H1 (cell line): ENCODE data around the gene KAT5. TPM values are rescaled to one million over a fixed set of nuclear protein-coding genes. Genes with fewer than 3 reads are reported as not detected.
A peak's percentile ranks its signal among the peaks of the same experiment; 100 is the strongest.

Experiments used
- CTCF ChIA-PET: fragments of 300-600 bp; sonication (Branson Sonifier 250); formaldehyde crosslinking; loops from one replicate; lab custom pipeline; 2021; ENCODE audit not compliant: partially characterized antibody; lab: Charles Lee
- POLR2A ChIA-PET: fragments of 300-600 bp; sonication (Branson Sonifier 250); formaldehyde crosslinking; loops from one replicate; lab custom pipeline; 2021; ENCODE audit warnings: inconsistent platforms; ENCODE audit not compliant: partially characterized antibody; lab: Charles Lee
- DNase-seq, 2 experiments: peaks; one replicate each; pipeline versions ENCODE4 v3.0.0 to v3.0.0-alpha.2; 2010 to 2022; ENCODE audit warnings: low spot score in 2 of 2, low read depth in 1 of 2, mixed read lengths in 1 of 2
- FAIRE-seq: peaks from 2 replicates; lab custom pipeline; 2011; peaks lifted over from hg19 to GRCh38; lab: Jason Lieb, UNC
- H2AFZ ChIP-seq: 2 replicates; pipeline ENCODE4 v1.8.1; 2012; ENCODE audit warnings: low read length, inconsistent platforms
- H2AK5ac ChIP-seq: 2 replicates; pipeline ENCODE4 v1.6.1; 2013; ENCODE audit warnings: low read depth, low read length
- H2BK120ac ChIP-seq: replicated peaks from 2 replicates; pipeline ENCODE3; 2013; ENCODE audit warnings: low read depth, low read length, inconsistent platforms
- H2BK12ac ChIP-seq: 2 replicates; pipeline ENCODE4 v1.6.1; 2013; ENCODE audit warnings: low read depth, low read length
- H2BK15ac ChIP-seq: 2 replicates; pipeline ENCODE4 v1.6.1; 2013; ENCODE audit warnings: low read length
- H2BK20ac ChIP-seq: 2 replicates; pipeline ENCODE4 v1.6.1; 2013; ENCODE audit warnings: low read length
- H2BK5ac ChIP-seq: 2 replicates; pipeline ENCODE4 v1.6.1; 2013; ENCODE audit warnings: low read depth, low read length
- H3K14ac ChIP-seq: 2 replicates; pipeline ENCODE4 v1.6.1; 2013; ENCODE audit warnings: inconsistent platforms; ENCODE audit not compliant: insufficient read length
- H3K18ac ChIP-seq: 2 replicates; pipeline ENCODE4 v1.6.1; 2013; ENCODE audit warnings: low read length; ENCODE audit errors: extremely low read depth
- H3K23ac ChIP-seq: 2 replicates; pipeline ENCODE4 v1.6.1; 2013; ENCODE audit warnings: inconsistent platforms; ENCODE audit not compliant: insufficient read length
- H3K23me2 ChIP-seq: 2 replicates; pipeline ENCODE4 v1.6.1; 2013; ENCODE audit warnings: low read depth, low read length
- H3K27ac ChIP-seq: 2 replicates; pipeline ENCODE4 v1.6.1; 2011; ENCODE audit warnings: low read depth, low read length, inconsistent platforms
- H3K27me3 ChIP-seq, 4 experiments: replicated peaks in 1 of 4; 1 replicate in 1 of 4; 2 replicates in 3 of 4; pipeline versions ENCODE4 v1.6.1 to v1.8.1; 2011 to 2013; ENCODE audit warnings: low read length in 3 of 4, mild to moderate bottlenecking in 3 of 4, inconsistent platforms in 2 of 4, mixed read lengths in 2 of 4, moderate library complexity in 1 of 4; ENCODE audit not compliant: control insufficient read depth in 3 of 4, insufficient read depth in 3 of 4; ENCODE audit errors: extremely low read depth in 1 of 4
- H3K36me3 ChIP-seq, 4 experiments: 2 replicates each; pipeline versions ENCODE4 v1.6.1 to v1.8.1; 2011 to 2013; ENCODE audit warnings: mild to moderate bottlenecking in 4 of 4, low read length in 3 of 4, moderate library complexity in 2 of 4, control low read depth in 1 of 4, inconsistent platforms in 1 of 4; ENCODE audit not compliant: insufficient read depth in 4 of 4, control insufficient read depth in 2 of 4
- H3K4ac ChIP-seq: replicated peaks from 2 replicates; pipeline ENCODE3; 2013; ENCODE audit warnings: low read length, low read depth, mixed read lengths, inconsistent platforms; ENCODE audit not compliant: insufficient read length
- H3K4me1 ChIP-seq, 4 experiments: replicated peaks in 1 of 4; 1 replicate in 1 of 4; 2 replicates in 3 of 4; pipeline versions ENCODE4 v1.6.1 to v1.8.1; 2011 to 2013; ENCODE audit warnings: low read length in 3 of 4, inconsistent platforms in 2 of 4, mixed read lengths in 1 of 4; ENCODE audit not compliant: insufficient read depth in 4 of 4, control insufficient read depth in 3 of 4
- H3K4me2 ChIP-seq, 2 experiments: 2 replicates each; pipeline versions ENCODE4 v1.6.1 to v1.8.1; 2011 to 2013; ENCODE audit warnings: low read depth in 2 of 2, low read length in 2 of 2, control low read depth in 1 of 2, inconsistent platforms in 1 of 2, mild to moderate bottlenecking in 1 of 2; ENCODE audit not compliant: insufficient read depth in 1 of 2
- H3K4me3 ChIP-seq, 4 experiments: fragments of 200-600, 300-600 bp in 1 of 4; sonication (generic), shearing (Covaris generic), sonication (Bioruptor Twin) in 1 of 4; 2 replicates each; pipeline versions ENCODE4 v1.5.1 to v1.8.1; 2011 to 2016; ENCODE audit warnings: low read length in 4 of 4, low read depth in 3 of 4, control low read depth in 2 of 4, inconsistent platforms in 2 of 4, mild to moderate bottlenecking in 2 of 4, mixed read lengths in 1 of 4, moderate library complexity in 1 of 4; ENCODE audit not compliant: insufficient read depth in 2 of 4; ENCODE audit errors: extremely low read depth in 1 of 4
- H3K56ac ChIP-seq: replicated peaks from 2 replicates; pipeline ENCODE3; 2013; ENCODE audit warnings: low read depth, mild to moderate bottlenecking, mixed read lengths, low read length, inconsistent platforms; ENCODE audit not compliant: insufficient read length
- H3K79me1 ChIP-seq: 2 replicates; pipeline ENCODE4 v1.6.1; 2013; ENCODE audit warnings: low read depth, low read length, control low read depth
- H3K79me2 ChIP-seq, 2 experiments: 2 replicates each; pipeline versions ENCODE4 v1.6.1 to v1.8.1; 2012 to 2013; ENCODE audit warnings: low read length in 2 of 2, mild to moderate bottlenecking in 2 of 2, inconsistent platforms in 1 of 2; ENCODE audit not compliant: insufficient read depth in 2 of 2, control insufficient read depth in 1 of 2
- H3K9ac ChIP-seq, 4 experiments: replicated peaks in 1 of 4; 1 replicate in 1 of 4; 2 replicates in 3 of 4; pipeline versions ENCODE4 v1.6.1 to v1.8.1; 2011 to 2013; ENCODE audit warnings: low read depth in 3 of 4, low read length in 3 of 4, control low read depth in 2 of 4, mild to moderate bottlenecking in 2 of 4, moderate library complexity in 2 of 4, inconsistent platforms in 1 of 4; ENCODE audit errors: extremely low read depth in 1 of 4
- H3K9me3 ChIP-seq, 2 experiments: 2 replicates each; pipeline versions ENCODE4 v1.6.1 to v1.8.1; 2012 to 2013; ENCODE audit warnings: mild to moderate bottlenecking in 2 of 2, moderate library complexity in 2 of 2, control low read depth in 1 of 2, inconsistent platforms in 1 of 2, low read depth in 1 of 2, low read length in 1 of 2, mixed read lengths in 1 of 2; ENCODE audit not compliant: insufficient read depth in 2 of 2
- H4K20me1 ChIP-seq, 2 experiments: replicated peaks in 1 of 2; 2 replicates each; pipeline versions ENCODE3 to v1.8.1; 2011 to 2013; ENCODE audit warnings: inconsistent platforms in 2 of 2, low read length in 2 of 2, mild to moderate bottlenecking in 1 of 2; ENCODE audit not compliant: insufficient read depth in 2 of 2, control insufficient read depth in 1 of 2
- H4K5ac ChIP-seq: 2 replicates; pipeline ENCODE4 v1.6.1; 2013; ENCODE audit warnings: low read length, low read depth, mixed read lengths, inconsistent platforms; ENCODE audit not compliant: insufficient read length
- H4K8ac ChIP-seq: 2 replicates; pipeline ENCODE4 v1.8.0; 2013; ENCODE audit warnings: mild to moderate bottlenecking, moderate library complexity, low read length, inconsistent platforms; ENCODE audit not compliant: insufficient read depth; ENCODE audit errors: extremely low read depth
- H4K91ac ChIP-seq: replicated peaks from 2 replicates; pipeline ENCODE3; 2013; ENCODE audit warnings: low read length, mixed read lengths, inconsistent platforms; ENCODE audit not compliant: insufficient read length
- BCL11A ChIP-seq, 2 experiments: IDR thresholded peaks; one replicate each; pipeline ENCODE4 v1.6.1; 2011; ENCODE audit warnings: low read depth in 2 of 2, low read length in 2 of 2, mild to moderate bottlenecking in 2 of 2
- FOSL1 ChIP-seq: IDR thresholded peaks from 2 replicates; pipeline ENCODE4 v1.6.1; 2011; ENCODE audit warnings: mild to moderate bottlenecking, low read depth, low read length, moderate library complexity; ENCODE audit not compliant: insufficient read depth
- GTF2F1 ChIP-seq: IDR thresholded peaks from 2 replicates; pipeline ENCODE4 v1.6.1; 2012; ENCODE audit warnings: low read depth, low read length, improper control_type of control experiment, borderline replicate concordance
- JUN ChIP-seq: IDR thresholded peaks from 2 replicates; pipeline ENCODE4 v1.6.1; 2011; ENCODE audit warnings: low read depth, mild to moderate bottlenecking, improper control_type of control experiment, low read length
- JUND ChIP-seq: IDR thresholded peaks from 2 replicates; pipeline ENCODE4 v1.6.1; 2011; ENCODE audit warnings: mild to moderate bottlenecking, improper control_type of control experiment, low read length
- KDM1A ChIP-seq: fragments of 200-600, 300-600 bp; sonication (generic); IDR thresholded peaks from 2 replicates; pipeline ENCODE4 v1.7.1; 2016; ENCODE audit warnings: mild to moderate bottlenecking, low read length, borderline replicate concordance
- KDM5A ChIP-seq: fragments of 200-600 bp; IDR thresholded peaks from 2 replicates; pipeline ENCODE4 v1.7.1; 2012; ENCODE audit warnings: mild to moderate bottlenecking, low read length, inconsistent platforms, mixed read lengths
- POLR2AphosphoS5 ChIP-seq: IDR thresholded peaks from 2 replicates; pipeline ENCODE4 v1.6.1; 2011; ENCODE audit warnings: low read depth, low read length
- POU5F1 ChIP-seq: IDR thresholded peaks from 2 replicates; pipeline ENCODE4 v1.6.1; 2011; ENCODE audit warnings: low read depth, mild to moderate bottlenecking, low read length, moderate library complexity
- RNF2 ChIP-seq: fragments of 200-900, 300-1000 bp; sonication (generic); IDR thresholded peaks from 2 replicates; pipeline ENCODE4 v1.7.1; 2016; ENCODE audit warnings: borderline replicate concordance, low read depth, mild to moderate bottlenecking, antibody characterized with exemption, low read length; ENCODE audit not compliant: poor library complexity, severe bottlenecking; ENCODE audit errors: missing control alignments
- TCF12 ChIP-seq: IDR thresholded peaks from 2 replicates; pipeline ENCODE4 v1.6.1; 2011; ENCODE audit warnings: low read depth, mild to moderate bottlenecking, low read length
- WGBS, 2 experiments: shearing (Covaris generic) in 1 of 2; methylation state at CpG; one replicate each; pipeline versions ENCODE4 v1.1.6 to v1.1.7; 2013 to 2015; ENCODE audit warnings: low lambda C conversion rate in 2 of 2, mixed read lengths in 2 of 2, inconsistent platforms in 1 of 2, low coverage in 1 of 2, missing lambda C conversion rate in 1 of 2; ENCODE audit not compliant: insufficient replicate concordance in 2 of 2, insufficient coverage in 1 of 2, insufficient read length in 1 of 2; ENCODE audit errors: extremely low coverage in 1 of 2, missing lambda C conversion rate in 1 of 2; 5-methylcytosine and 5-hydroxymethylcytosine counted together
- polyA plus RNA-seq, 7 experiments: library from polyadenylated mRNA; depleted of rRNA in 3 of 7; stranded (reverse) in 5 of 7; unstranded in 2 of 7; fragments of >200 nt in 5 of 7; fragments of 200-250 nt in 2 of 7; gene quantifications; 1 replicate in 5 of 7; 2 replicates in 1 of 7; 4 replicates in 1 of 7; pipeline versions ENCODE4 v1.2.1 to v1.2.3, GENCODE V29; 2011 to 2013; ENCODE audit warnings: missing spikeins in 2 of 7, mixed read lengths in 2 of 7
- total RNA-seq: library from RNA; stranded (reverse); fragmentation: NEBNext Ultra II Directional; extraction: Animal tissue kit (Norgen Biotek cat#: 25700); gene quantifications from 2 replicates; pipeline ENCODE4 v1.2.1, GENCODE V29; 2021
- TF ChIP-seq, protein P1 (sequence below), 3 experiments: IDR thresholded peaks; 1 replicate in 2 of 3; 2 replicates in 1 of 3; pipeline versions ENCODE4 v1.5.1 to v1.6.1; 2011; ENCODE audit warnings: low read length in 3 of 3, mild to moderate bottlenecking in 3 of 3, inconsistent platforms in 2 of 3, low read depth in 1 of 3, moderate library complexity in 1 of 3; ENCODE audit not compliant: insufficient read depth in 1 of 3; ENCODE audit errors: control extremely low read depth in 1 of 3

Gene KAT5
- total and polyA plus RNA-seq, 2 of the 8 experiments (the other 6 are each of a cell fraction or from before 2014, with no cell fraction given) = 26.7 to 37.4 TPM

- no peak for DNase-seq
- CTCF ChIA-PET = interaction anchor here (0.6 to 2.1 kb wide), 3 partner anchors 12 to 1585 kb away, joined by 3 to 10 read pairs (median 3); no protein-coding TSS in a partner anchor
- TF ChIP-seq JUN (no peak), KDM1A (no peak), TCF12 (no peak), FOSL1 (no peak), GTF2F1 (no peak), RNF2 (no peak), POU5F1 (no peak), JUND (no peak), KDM5A (no peak), POLR2AphosphoS5 (no peak), BCL11A (IDR thresholded peaks at IDR 0.05; ENCODE audit: low read depth in 2 of 2, low read length in 2 of 2) (no peak)
- TF ChIP-seq, protein P1, sequence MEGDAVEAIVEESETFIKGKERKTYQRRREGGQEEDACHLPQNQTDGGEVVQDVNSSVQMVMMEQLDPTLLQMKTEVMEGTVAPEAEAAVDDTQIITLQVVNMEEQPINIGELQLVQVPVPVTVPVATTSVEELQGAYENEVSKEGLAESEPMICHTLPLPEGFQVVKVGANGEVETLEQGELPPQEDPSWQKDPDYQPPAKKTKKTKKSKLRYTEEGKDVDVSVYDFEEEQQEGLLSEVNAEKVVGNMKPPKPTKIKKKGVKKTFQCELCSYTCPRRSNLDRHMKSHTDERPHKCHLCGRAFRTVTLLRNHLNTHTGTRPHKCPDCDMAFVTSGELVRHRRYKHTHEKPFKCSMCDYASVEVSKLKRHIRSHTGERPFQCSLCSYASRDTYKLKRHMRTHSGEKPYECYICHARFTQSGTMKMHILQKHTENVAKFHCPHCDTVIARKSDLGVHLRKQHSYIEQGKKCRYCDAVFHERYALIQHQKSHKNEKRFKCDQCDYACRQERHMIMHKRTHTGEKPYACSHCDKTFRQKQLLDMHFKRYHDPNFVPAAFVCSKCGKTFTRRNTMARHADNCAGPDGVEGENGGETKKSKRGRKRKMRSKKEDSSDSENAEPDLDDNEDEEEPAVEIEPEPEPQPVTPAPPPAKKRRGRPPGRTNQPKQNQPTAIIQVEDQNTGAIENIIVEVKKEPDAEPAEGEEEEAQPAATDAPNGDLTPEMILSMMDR (IDR thresholded peaks at IDR 0.05; ENCODE audit: control extremely low read depth in 1 of 3, insufficient read depth in 1 of 3, low read depth in 1 of 3, low read length in 3 of 3) = no peak
Observed at GRCh38 chr11:65692367-65692766, 19.7 kb upstream of the KAT5 start.

More at GRCh38 chr11:65692367-65692766, 19.7 kb upstream of the KAT5 start:
- WGBS, 2 experiments = 87% methylated on average over 11 of the region's 11 CpGs; no CpG with 5 or more reads in 1 of the 2 experiments
- H3K4me1 ChIP-seq = peaks cover 0 to 2% (median 0%) of the 10 kb centered on the region in 4 experiments; a peak in 1 of 7 replicates
- H4K8ac ChIP-seq = no peak overlapping the region
- H3K27ac ChIP-seq = no peak overlapping the region
- no peak overlapping the region for H3K56ac ChIP-seq
- H3K27me3 ChIP-seq = no peaks in the 10 kb centered on the region
- no peak overlapping the region for H2BK5ac ChIP-seq
- H4K20me1 ChIP-seq = no peaks in the 10 kb centered on the region
- no peak overlapping the region for H2BK15ac ChIP-seq
- no peaks in the 10 kb centered on the region for H3K79me1 ChIP-seq
- H3K9me3 ChIP-seq = no peaks in the 10 kb centered on the region
- FAIRE-seq = no peak
- no peak overlapping the region for H3K23ac ChIP-seq
- H2AK5ac ChIP-seq = no peak overlapping the region
- H2BK120ac ChIP-seq = no peak overlapping the region
- H3K36me3 ChIP-seq = no peaks in the 10 kb centered on the region
- POLR2A ChIA-PET = no interaction called here
- H3K4me2 ChIP-seq = no peak overlapping the region
- H3K23me2 ChIP-seq = 0 out of 2 replicates have a peak, but pooled peaks cover 1% of the 10 kb centered on the region
- no peak overlapping the region for H3K18ac ChIP-seq
- no peak overlapping the region for H3K4ac ChIP-seq
- H2BK12ac ChIP-seq = no peak overlapping the region
- H2BK20ac ChIP-seq = no peak overlapping the region
- no peaks in the 10 kb centered on the region for H3K79me2 ChIP-seq
- H3K9ac ChIP-seq = no peak overlapping the region
- H4K5ac ChIP-seq = no peak overlapping the region
- no peak overlapping the region for H4K91ac ChIP-seq
- no peak overlapping the region for H3K14ac ChIP-seq
- no peak overlapping the region for H3K4me3 ChIP-seq
- peak overlapping the region; percentile 65; the same call in 1 of the 2 replicates for H2AFZ ChIP-seq
